GM19035 (cell line): ENCODE data around the gene CAVIN3.

ENCODE experiments used
- ATAC-seq: cut with Tn5 transposase; IDR thresholded peaks from one replicate; pipeline ENCODE4 v1.9.1; 2021; ENCODE audit not compliant: unreplicated experiment

Gene CAVIN3, protein sequence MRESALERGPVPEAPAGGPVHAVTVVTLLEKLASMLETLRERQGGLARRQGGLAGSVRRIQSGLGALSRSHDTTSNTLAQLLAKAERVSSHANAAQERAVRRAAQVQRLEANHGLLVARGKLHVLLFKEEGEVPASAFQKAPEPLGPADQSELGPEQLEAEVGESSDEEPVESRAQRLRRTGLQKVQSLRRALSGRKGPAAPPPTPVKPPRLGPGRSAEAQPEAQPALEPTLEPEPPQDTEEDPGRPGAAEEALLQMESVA

DNA sequence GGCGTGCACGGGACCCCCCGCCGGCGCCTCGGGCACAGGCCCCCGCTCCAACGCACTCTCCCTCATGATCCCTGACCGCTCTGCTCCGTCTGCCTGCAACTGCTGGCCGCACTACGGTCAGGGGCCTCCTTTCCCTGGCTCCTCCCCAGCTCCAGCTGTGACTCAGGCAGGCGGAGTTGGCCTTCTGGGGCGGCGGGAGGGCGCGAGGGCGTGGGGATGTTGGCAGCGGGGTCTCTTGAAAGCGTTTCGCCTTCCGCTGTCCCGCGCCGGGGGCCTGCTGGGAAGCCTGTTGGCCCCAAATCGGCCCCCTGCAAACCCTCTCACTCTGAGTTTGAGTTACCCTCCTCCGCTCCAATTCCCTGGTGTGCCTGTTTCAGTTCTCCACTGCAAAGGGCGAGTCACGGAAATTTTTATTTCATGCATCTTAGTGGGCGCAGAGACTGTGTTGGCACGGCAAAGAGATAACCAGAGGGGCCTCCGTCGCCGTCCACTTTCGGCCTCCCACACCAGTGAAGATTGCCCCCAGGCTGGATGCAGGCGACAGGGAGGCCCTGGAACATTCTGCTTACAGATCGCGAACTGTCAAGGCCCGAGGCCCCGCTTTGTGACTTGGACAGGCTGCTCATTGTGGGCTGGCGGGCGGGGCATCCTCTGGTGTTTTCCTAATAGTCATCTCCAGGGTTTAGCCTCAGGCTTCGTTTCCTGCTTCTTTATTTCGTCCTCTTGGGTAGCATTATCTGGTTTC lies at the start of gene CAVIN3:
Gene CAVIN3 (minus strand): TSS at position 91 of the 745 bp plus-strand sequence. CDS start 25 bp downstream, at position 66.
- ATAC-seq, result peak; percentile 56

DNA sequence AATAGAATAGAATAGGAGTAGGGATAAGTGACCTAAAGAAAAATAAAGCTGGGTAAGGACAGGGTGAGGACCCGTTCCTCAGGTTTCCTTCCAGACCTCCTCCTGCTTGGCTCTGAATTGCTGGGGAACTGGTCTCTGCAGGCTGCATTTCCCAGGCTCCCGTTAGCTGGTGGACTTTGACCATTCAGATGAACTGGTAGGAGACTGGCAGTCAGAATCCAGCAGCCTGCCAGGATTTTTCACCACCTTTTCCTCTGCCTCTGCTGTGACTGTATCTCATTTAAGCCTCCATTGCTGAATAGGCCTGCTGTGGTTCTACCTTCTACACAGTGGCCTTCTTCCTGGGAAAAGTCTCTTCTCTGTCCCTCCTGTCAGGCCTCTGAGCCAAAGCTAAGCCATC lies 45.4 kb upstream of the CAVIN3 start:
- no peak for ATAC-seq

DNA sequence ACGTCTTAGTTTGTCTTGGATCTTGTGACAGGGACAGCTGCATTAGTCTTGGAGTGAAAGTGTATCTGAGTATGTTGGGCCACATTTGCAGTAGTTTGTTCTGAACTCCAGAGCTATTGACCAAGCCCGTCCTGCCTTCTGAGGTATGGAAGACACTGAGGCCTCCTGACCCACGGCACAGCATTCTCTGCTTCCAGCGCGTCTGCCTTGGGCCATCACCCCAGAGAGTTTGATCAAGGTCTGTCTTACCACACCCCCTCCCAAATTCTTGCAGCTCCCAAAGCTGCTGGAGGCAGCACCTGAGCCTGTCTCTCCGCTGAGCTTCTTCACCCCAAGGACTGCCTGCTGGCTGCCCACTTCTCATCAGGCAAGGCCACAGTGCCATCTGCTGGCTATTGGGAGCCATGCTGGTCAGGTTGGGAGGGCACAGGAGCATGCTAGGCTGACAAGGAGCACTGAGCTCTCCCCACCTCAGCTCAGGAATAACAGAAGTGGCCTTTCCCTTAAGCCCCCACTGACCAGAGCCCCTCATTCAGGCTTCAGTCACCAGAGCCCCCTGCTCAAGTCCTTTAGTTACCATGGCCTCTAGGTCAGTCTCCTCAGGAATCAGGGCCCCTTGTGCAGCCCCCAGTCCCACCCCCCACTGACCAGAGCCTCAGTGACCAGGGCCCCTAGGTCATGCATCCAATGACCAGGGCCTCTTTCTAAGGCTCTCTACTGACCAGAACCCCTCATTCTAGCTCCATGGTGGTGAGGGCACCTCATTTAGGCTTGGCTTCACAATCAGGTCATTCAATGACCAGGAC lies 42.8 kb upstream of the CAVIN3 start:
- peak; percentile 92 for ATAC-seq

DNA sequence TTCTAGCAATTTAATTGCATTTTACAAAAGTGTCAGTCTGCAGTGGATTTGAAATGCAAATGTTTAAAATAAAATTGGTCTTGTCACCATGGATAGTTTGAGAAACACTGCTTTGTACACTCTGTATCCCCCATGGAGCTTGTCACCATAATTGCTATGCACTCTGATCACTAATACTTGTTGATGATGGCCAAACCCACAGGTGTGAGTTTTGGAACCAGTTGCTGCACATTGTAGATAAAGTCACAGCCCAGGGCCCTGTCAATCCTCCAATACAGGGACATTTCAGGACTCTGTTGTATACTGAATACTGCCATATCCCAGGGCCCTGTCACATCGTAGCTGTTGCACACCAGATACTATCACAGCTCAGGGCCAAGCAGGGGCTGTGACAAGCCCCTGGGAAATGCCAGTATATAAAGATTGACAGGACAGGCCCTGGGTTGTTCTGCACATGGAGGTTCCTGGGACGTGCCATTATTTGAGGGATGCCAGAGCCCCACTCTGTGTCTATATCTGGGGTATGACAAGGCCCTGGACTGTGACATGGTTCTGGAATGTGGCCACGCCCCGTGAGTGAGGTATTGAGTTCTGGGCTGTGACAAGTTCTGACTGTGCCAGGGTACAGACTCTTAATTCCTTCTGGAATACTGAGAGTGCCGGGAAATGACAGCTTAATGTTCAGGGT lies 42.0 kb upstream of the CAVIN3 start:
- ATAC-seq, result no peak

DNA sequence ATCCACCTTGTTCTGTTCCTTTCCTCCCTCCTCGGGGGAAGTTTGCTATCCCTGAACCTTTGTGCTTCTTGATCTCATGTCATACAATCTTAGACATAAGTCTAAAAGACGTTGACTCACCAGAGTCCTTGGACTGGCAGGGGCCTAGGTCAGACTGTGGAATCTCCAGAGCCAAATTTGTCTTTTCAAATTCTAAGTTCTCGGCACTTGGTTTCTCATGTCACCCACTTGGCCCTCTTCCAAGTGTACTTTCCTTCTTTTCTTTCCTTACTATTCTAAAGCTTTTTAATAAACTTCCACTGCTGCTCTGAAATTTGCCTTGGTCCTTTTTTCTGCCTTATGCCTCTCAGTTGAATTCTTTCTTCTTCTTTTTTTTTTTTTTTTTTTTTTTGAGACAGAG lies 39.9 kb upstream of the CAVIN3 start:
- ATAC-seq, result no peak

DNA sequence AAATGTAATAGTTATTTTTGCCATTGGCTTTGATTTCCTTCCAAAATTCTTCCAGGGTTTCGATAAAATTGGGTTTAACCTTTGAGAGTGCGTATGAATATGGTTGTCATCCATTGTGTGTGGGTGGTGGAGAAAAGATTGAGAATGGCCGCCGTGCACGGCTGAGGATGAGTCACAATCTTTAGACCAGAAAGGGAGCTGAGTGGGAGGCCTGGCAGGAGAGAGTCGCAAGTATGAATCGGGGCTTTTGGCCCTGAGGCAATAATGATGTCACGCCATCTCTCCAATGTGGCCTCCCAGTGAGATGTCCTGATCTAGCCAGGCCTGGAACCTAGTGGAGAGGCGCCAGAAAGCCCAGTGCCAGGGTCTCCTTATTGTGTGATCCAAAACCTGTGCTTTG lies 36.9 kb upstream of the CAVIN3 start:
- ATAC-seq, result no peak

DNA sequence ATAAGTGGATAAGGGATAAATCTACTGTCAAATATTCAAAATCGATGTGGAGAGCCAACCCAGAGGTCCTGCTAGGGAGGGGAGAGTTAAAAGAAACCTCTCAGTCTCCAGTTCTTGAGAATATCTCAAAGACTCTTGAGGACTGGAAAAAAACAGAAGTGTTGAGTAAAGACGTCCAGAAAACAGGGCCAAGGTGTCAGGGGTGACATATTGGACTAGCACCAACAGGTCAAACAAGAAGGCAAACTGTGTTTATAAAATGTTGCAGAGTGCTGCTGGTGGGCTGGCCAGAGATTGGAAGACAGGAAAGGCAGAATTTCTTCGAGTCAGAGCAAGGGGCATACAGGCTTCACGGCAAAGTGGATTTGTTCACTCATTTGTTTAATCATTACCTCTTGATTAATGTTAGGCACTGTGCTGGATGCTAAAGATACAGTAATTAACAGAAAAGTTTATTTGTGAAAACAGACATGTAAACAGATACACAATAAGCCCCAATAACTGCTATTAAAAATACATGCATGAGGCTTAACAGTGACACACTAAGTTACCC lies 36.3 kb upstream of the CAVIN3 start:
- ATAC-seq, result no peak

DNA sequence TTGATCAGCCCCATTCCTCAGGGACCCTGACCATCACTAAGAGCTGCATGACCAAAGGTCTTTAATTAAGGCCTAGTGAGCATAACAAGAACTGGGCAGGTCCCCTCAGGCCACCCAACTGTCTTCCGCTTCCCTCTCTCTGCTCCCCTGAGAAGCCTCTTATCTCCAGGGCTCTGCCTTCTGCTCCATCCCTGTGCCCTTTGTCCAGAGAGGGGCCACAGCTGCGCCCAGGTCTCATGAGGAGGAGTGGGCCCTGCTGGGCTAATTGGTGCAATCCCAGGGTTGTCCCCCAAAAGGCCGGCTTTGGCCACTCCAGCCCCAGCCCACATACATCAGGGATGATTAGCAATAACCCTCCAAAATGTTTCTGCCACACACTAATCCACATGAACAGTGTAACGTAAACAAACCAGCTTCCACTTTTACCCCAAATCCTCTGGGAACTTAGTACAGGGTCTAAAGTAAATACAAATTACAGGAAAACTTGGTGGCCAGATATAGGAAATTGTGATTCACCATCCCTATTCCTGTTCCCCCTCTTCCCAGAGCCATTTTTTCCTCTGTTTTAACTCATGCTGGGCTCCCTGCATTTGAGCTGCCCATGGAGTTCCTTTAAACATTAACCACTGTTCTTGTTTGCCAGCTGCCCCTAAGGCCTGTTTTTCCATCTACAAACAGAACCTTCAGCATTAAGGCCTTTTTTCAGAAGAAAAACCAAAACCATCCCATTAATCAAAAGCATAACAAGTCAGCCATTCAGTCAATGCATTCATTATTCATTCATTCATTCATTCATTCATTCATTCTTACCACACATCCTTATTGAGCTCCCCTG lies 34.6 kb upstream of the CAVIN3 start:
- no peak for ATAC-seq

DNA sequence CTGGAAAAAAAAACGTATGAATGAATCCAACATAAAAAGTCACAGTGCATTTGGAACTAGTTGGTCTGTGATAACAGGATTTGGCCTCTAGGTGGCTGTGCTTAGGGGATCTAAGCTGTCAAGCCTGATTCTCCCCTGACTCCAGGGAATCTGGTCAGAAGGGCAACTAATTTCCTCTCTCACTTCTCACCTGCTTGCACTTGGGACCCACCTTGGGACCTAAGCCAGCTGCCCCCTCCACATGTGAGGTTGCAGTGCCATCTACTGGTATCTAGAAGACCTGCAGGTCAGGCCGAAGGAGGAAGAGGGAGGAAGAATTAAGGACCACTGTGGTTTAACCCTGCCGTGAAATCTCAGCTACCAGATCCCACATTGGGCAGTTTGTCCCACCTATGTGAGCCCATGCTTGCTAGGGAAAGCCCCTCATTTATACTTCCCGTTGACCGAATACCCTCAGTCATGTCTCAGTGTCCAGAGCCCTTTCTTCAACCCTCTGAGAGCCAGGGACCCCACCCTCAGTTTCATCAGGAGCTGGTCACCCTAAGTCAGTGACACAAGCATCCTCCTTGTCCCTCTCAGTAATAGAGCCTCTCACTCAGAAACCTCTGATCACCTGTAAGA lies 33.2 kb upstream of the CAVIN3 start:
- peak; percentile 71 for ATAC-seq

DNA sequence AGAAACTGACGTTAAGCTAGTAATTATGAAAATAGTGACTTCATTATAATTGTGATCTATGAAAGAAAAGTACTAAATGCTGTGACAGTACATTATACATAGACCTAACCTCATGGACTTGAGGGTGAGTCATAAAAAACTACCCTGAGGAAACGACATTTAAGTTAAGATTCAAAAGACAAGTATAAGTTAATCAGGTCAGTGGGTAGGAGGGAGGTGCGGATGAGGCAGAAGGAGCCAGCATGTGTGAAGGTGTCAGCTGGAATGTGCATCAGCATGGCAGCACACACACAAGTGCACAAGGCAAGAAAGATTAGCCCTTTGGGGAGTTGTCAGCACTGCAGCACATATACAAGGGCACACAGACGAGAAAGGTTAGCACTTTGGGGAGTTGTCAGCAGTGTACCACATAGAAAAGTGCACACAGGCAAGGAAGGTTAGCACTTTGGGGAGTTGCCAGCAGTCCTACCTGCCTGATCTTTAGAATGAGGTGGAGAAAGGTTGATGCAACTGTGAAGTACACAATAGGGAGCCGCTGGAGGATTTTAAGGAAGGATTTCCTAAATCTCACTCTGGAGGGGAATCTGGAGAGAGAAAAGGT lies 31.6 kb upstream of the CAVIN3 start:
- ATAC-seq, result no peak

DNA sequence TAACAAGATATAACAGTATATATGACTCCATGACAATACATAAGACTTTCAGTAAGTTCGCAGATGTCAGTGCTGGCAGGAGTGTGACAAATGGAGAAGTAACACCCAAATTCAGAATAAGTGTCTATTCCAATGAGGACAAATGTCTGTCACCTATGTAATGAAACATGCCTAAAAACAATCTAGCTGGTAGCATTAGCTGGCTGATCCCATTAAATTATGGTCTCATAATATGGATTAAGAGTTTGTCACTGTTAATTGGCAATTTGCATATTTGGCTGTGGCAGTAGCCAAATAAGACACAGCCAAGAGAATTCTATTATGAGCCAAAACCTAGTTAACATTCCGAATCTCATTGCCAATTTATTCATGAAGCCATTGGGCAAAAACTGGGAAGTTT lies 30.2 kb upstream of the CAVIN3 start:
- no peak for ATAC-seq

DNA sequence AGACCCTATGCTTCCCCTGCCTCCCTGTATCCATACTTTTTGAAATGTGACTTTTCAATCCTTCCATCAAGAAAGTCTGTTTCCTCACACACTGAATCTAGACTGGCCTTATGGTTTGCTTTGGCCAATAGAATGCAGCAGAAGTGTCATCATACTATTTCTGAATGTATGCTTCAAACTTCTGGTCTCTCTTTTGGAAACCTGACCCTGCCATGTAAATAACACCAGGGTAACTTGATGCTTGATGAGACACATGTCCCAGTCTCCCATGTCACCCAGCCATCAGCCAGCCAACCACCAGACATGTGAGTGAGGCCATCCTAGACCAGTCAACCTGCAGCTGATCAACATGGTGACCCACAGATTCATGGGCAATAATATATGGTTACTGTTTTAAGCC lies 29.7 kb upstream of the CAVIN3 start:
- no peak for ATAC-seq

DNA sequence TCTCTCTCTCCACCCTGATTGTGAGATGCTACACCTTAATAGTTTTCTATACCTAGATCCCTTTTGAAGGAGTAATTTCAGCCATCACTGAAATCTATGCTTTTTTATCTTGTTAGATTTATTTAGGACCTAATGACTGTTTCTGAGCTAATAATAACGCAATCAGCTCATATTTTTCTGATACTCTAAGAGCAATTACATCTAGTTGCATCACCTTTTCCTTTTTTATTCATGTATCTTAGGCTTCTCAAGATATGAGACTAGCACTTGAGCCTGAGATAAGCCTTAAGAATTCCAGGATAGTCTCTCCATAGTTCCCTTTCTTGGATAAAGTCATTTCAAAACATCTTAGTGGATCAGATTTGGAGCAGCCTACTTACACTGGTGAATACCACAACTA lies 25.1 kb upstream of the CAVIN3 start:
- no peak for ATAC-seq

DNA sequence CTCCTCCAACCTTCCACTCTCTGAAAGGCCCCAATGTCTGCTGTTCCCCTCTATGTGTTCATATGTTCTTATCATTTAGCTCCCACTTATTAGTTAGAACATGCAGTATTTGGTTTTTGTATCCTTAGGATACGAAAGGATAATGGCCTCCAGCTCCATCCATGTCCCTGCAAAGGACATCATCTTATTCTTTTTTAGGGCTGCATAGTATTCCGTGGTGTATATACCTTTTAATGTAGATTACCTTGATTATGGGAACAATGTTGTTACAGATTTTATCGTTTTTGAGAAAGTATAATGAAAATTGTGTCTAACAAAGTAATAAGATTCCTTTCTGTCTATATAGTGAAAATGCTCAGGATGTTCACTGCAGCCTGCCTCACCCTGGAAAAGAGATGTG lies 16.0 kb upstream of the CAVIN3 start:
- ATAC-seq, result no peak

DNA sequence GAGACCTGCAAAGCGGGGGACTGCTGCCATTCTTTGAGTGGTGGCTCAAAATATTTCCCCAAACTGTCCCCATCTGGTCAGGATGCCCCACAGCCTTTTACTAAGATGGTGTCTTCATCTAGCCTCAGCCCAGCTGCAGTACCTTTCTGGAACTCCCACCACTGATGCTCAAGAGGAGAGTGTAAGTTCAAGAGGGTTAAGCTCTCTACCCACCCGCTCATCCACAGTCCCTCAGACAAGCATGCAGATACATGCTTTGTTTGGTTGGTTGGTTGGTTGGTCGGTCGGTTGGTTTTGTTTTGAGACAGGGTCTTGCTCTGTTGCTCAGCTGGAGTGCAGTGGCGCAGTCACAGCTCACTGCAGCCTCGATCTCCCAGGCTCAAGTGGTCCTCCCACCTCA lies 14.5 kb upstream of the CAVIN3 start:
- no peak for ATAC-seq

DNA sequence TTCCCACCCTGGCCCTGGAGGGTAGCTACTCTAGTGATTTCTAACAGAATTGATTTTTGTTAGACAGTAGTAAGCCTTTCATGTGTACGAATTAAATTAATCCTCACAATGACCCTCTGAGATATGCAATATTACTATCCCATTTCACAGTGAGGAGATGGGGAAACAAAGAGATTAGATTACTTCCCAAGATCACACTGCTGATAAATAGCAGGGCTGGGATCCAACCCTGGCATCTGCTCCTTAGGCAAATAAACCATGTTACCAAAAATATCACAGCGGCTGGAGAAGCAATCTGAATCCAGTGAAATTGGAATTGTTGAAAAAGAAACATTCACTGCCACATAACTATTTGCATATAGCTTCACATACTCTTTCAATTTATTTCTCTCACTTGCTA lies 12.8 kb upstream of the CAVIN3 start:
- ATAC-seq, result no peak

DNA sequence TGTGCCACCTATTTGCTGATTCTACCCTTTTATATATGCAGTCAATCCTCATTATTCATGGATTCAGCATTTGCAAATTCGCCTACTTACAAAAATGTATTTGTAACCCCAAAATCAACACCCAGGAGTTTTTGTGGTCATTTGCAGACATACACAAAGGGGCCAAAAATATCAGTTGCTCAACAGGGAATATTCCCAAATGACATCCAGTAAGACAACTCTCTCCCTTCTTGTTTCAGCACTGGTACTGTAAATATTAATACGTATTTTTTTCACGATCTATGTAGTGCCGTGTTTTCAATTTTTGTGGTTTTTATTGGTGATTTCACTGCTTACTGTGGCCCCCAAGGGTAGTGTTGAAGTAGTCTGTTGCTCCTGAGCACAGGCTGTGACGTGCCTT lies 11.8 kb upstream of the CAVIN3 start:
- ATAC-seq, result no peak

DNA sequence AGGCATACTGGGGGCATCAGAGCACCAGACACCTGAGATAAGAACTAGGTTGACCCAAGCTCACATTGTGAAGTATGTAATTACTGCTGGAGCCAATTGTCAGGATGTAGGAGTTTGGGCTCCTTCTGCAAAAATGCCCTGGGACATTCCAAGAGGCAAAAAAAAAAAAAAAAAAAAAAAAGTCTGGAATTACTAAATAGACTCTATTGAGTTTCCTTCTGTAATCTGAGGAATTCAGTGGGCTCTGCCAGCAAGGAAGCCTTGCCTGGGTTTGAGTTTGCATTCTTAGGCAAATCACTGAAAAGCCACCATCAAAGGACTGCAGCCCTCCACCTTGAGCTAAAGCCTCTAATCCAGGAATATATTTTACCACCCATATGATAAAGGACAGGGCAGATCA lies 8.0 kb upstream of the CAVIN3 start:
- ATAC-seq, result no peak

DNA sequence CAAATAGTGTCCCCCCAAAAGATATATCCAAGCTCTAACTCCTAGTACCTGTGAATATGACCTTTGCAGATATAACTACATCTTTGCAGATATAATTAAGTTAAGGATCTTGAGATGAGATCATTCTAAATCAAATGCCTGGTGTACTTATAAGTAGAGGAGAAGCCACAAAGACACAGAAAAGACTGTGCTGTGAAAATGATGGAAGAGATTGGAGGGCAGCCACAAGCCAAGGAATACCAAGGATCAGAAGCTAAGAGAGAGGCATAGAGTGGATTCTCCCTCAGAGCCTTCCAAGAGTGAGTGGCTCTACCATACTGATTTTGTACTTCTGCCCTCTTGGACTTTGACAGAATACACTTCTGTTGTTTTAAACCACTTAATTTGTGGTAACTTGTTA lies 7.5 kb upstream of the CAVIN3 start:
- ATAC-seq, result no peak
